Panc1 (cell line): ENCODE data around the gene TNFAIP3.

ENCODE experiments used
- POLR2AphosphoS5 ChIP-seq: IDR thresholded peaks from 2 replicates; pipeline ENCODE4 v1.6.1; 2012; ENCODE audit warnings: mild to moderate bottlenecking, low read depth, low read length, moderate library complexity
- SIN3A ChIP-seq: IDR thresholded peaks from 2 replicates; pipeline ENCODE4 v1.6.1; 2012; ENCODE audit warnings: low read depth, mild to moderate bottlenecking, low read length, moderate library complexity, borderline replicate concordance; ENCODE audit not compliant: insufficient read depth
- TF ChIP-seq, protein P1 (sequence below): fragments of 450-650 bp; IDR thresholded peaks from 2 replicates; pipeline ENCODE4 v1.5.1; 2017; ENCODE audit warnings: mild to moderate bottlenecking
- TF ChIP-seq, protein P2 (sequence below), 2 experiments: IDR thresholded peaks; 2 replicates each; pipeline ENCODE4 v1.6.1; 2011 to 2012; ENCODE audit warnings: low read depth in 2 of 2, control low read depth in 1 of 2, low read length in 1 of 2, mild to moderate bottlenecking in 1 of 2, moderate library complexity in 1 of 2; ENCODE audit not compliant: insufficient read depth in 1 of 2

DNA sequence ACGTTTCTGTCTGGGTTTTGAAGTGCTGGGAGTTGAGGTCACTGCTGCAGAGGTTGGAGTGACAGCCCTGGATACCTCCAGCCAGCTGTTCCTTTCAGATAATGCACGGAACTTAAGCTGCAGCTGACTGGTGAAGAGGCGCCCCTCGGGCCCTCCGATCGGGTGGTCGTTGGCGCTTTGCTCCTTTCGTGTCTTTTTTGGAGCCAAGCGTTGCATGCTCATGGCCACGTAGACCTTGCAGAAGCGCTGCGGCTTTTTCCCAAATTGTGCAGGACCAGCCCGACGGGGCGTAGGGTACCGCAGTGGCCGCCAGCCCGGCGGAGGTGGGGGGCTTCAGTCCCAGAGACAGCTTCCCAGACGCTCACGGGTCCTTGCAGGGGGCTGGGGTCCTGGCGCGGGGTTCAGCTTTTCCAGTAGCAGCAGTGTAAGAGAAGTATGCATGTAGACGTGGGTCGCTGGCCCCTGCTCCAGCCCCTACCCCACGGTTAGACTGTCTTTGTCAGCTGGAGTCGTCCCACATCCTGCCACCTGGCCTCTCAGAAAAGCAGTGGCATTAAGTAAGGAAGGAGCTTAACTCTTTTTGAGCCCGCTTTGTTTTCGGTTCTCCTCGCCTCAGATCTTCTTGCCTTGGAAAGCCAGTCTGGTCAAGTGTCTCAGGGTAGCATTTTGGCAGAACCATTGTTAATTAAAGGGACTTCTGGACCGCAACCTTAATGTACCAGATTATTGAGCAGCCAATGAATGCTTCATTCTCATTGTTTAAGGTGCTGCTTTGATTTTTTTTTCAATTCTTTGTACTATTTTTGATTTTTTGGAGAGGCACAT, 838 bp downstream of the TNFAIP3 start:
- TF ChIP-seq, protein P1, sequence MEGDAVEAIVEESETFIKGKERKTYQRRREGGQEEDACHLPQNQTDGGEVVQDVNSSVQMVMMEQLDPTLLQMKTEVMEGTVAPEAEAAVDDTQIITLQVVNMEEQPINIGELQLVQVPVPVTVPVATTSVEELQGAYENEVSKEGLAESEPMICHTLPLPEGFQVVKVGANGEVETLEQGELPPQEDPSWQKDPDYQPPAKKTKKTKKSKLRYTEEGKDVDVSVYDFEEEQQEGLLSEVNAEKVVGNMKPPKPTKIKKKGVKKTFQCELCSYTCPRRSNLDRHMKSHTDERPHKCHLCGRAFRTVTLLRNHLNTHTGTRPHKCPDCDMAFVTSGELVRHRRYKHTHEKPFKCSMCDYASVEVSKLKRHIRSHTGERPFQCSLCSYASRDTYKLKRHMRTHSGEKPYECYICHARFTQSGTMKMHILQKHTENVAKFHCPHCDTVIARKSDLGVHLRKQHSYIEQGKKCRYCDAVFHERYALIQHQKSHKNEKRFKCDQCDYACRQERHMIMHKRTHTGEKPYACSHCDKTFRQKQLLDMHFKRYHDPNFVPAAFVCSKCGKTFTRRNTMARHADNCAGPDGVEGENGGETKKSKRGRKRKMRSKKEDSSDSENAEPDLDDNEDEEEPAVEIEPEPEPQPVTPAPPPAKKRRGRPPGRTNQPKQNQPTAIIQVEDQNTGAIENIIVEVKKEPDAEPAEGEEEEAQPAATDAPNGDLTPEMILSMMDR: no peak
- TF ChIP-seq POLR2AphosphoS5 (no peak), SIN3A (0 out of 2 replicates have a peak, but pooled peaks have one; percentile 13)
- TF ChIP-seq, protein P2, sequence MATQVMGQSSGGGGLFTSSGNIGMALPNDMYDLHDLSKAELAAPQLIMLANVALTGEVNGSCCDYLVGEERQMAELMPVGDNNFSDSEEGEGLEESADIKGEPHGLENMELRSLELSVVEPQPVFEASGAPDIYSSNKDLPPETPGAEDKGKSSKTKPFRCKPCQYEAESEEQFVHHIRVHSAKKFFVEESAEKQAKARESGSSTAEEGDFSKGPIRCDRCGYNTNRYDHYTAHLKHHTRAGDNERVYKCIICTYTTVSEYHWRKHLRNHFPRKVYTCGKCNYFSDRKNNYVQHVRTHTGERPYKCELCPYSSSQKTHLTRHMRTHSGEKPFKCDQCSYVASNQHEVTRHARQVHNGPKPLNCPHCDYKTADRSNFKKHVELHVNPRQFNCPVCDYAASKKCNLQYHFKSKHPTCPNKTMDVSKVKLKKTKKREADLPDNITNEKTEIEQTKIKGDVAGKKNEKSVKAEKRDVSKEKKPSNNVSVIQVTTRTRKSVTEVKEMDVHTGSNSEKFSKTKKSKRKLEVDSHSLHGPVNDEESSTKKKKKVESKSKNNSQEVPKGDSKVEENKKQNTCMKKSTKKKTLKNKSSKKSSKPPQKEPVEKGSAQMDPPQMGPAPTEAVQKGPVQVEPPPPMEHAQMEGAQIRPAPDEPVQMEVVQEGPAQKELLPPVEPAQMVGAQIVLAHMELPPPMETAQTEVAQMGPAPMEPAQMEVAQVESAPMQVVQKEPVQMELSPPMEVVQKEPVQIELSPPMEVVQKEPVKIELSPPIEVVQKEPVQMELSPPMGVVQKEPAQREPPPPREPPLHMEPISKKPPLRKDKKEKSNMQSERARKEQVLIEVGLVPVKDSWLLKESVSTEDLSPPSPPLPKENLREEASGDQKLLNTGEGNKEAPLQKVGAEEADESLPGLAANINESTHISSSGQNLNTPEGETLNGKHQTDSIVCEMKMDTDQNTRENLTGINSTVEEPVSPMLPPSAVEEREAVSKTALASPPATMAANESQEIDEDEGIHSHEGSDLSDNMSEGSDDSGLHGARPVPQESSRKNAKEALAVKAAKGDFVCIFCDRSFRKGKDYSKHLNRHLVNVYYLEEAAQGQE (IDR thresholded peaks at IDR 0.05; ENCODE audit: insufficient read depth in 1 of 2, low read depth in 2 of 2, low read length in 1 of 2): no peak
